ENCODE measurements around the gene CRADD. TPM values are rescaled to one million over a fixed set of nuclear protein-coding genes. Genes with fewer than 3 reads are reported as not detected.

The CRADD gene
- total RNA-seq, 2 experiments from 2014 or later, result 5.8 to 9.2 TPM

DNA sequence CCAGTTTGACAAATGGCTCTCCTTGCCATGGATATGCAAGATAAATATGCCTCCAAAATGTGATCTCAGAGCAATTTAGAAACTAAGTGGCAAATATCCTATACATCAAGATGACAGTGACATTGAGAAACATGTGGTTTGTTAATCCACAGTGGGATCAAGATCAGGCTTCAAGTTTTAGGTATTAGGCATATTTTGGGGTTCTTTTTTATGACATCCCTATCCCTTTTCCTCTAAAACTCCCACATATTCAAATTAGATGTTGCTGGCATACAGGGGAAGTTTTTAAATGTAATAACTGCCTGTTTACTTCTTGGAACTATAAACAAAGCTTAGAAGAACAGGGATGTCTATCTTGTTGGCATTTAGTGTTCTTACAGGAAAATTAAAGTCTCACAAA, 179.4 kb downstream of the CRADD start:
- intact Hi-C loops (cut with DNase I, micrococcal nuclease), result no loop called here
- Histone ChIP-seq H3K36me3 (ENCODE audit: insufficient read depth, low read length) (no peaks in the 10 kb centered on the region), H3K9me3 (ENCODE audit: control insufficient read depth in 1 of 2, insufficient read depth in 1 of 2, low read length in 2 of 2) (no peaks in the 10 kb centered on the region), H3K27ac (ENCODE audit: low read depth in 1 of 2, low read length in 2 of 2) (no peak overlapping the region), H3K27me3 (ENCODE audit: control insufficient read depth in 1 of 2, insufficient read depth in 2 of 2, low read length in 2 of 2) (no peaks in the 10 kb centered on the region), H3K4me1 (ENCODE audit: insufficient read depth, low read length) (no peaks in the 10 kb centered on the region), H3K4me3 (ENCODE audit: low read length) (no peak overlapping the region)
- H3K36me3 Mint-ChIP-seq (ENCODE audit: low read depth), result peaks cover 24% of the 10 kb centered on the region
- ATAC-seq (ENCODE audit: poor library complexity) (no peak), DNase-seq (no peak)
- no peaks in the 10 kb centered on the region for H3K27me3 Mint-ChIP-seq
- no peaks in the 10 kb centered on the region for H3K9me3 Mint-ChIP-seq
- no peak overlapping the region for H3K4me3 Mint-ChIP-seq
- peaks cover 1% of the 10 kb centered on the region for H3K4me1 Mint-ChIP-seq (ENCODE audit: low read depth)
- H3K27ac Mint-ChIP-seq, result no peak overlapping the region
- TF ChIP-seq, protein P1, sequence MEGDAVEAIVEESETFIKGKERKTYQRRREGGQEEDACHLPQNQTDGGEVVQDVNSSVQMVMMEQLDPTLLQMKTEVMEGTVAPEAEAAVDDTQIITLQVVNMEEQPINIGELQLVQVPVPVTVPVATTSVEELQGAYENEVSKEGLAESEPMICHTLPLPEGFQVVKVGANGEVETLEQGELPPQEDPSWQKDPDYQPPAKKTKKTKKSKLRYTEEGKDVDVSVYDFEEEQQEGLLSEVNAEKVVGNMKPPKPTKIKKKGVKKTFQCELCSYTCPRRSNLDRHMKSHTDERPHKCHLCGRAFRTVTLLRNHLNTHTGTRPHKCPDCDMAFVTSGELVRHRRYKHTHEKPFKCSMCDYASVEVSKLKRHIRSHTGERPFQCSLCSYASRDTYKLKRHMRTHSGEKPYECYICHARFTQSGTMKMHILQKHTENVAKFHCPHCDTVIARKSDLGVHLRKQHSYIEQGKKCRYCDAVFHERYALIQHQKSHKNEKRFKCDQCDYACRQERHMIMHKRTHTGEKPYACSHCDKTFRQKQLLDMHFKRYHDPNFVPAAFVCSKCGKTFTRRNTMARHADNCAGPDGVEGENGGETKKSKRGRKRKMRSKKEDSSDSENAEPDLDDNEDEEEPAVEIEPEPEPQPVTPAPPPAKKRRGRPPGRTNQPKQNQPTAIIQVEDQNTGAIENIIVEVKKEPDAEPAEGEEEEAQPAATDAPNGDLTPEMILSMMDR (IDR thresholded peaks at IDR 0.05), result no peak
- POLR2A ChIA-PET, result no interaction called here
- CTCF ChIA-PET, result no interaction called here

DNA sequence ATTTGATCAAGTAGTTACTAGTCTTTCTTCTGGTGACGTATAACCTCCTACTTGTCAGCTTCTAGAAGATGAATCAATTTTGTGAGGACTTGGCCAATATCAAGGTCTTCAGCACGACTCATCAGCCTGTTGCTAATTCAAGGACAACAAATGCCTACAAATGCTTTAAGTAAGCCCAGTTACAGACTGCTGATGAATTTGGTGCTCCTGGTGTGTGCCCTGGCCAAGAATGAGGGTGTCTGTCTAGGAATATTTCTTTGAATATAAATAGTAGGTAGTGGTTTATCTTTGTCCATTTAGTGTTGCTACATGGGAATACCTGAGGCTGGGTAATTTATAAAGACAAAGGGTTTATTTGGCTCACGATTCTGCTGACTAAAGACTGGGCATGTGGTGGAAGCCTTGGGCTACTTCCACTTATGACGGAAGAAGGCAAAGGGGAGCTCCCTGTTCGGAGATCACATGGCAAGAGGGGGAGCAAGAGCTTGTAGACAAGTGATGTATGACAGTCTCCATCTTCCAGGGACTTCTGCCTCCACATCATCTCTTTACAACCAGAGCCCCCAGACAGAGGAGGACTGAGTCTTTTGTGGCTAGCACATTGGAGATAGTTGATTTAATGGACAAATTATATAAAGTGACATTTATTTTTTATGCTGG, 180.2 kb downstream of the CRADD start:
- intact Hi-C loops (cut with DNase I, micrococcal nuclease), result no loop called here
- Mint-ChIP-seq H3K9me3 (no peaks in the 10 kb centered on the region), H3K27ac (no peak overlapping the region), H3K4me1 (ENCODE audit: low read depth) (no peaks in the 10 kb centered on the region), H3K36me3 (ENCODE audit: low read depth) (peaks cover 25% of the 10 kb centered on the region), H3K4me3 (no peak overlapping the region), H3K27me3 (no peaks in the 10 kb centered on the region)
- ChIA-PET POLR2A (no interaction called here), CTCF (no interaction called here)
- ATAC-seq (ENCODE audit: poor library complexity), result no peak
- no peaks in the 10 kb centered on the region for H3K36me3 ChIP-seq (ENCODE audit: insufficient read depth, low read length)
- no peak overlapping the region for H3K27ac ChIP-seq (ENCODE audit: low read depth in 1 of 2, low read length in 2 of 2)
- TF ChIP-seq, protein P1 (IDR thresholded peaks at IDR 0.05), result no peak
- H3K4me3 ChIP-seq (ENCODE audit: low read length), result no peak overlapping the region
- no peaks in the 10 kb centered on the region for H3K4me1 ChIP-seq (ENCODE audit: insufficient read depth, low read length)
- no peaks in the 10 kb centered on the region for H3K27me3 ChIP-seq (ENCODE audit: control insufficient read depth in 1 of 2, insufficient read depth in 2 of 2, low read length in 2 of 2)
- no peaks in the 10 kb centered on the region for H3K9me3 ChIP-seq (ENCODE audit: control insufficient read depth in 1 of 2, insufficient read depth in 1 of 2, low read length in 2 of 2)
- no peak for DNase-seq

DNA sequence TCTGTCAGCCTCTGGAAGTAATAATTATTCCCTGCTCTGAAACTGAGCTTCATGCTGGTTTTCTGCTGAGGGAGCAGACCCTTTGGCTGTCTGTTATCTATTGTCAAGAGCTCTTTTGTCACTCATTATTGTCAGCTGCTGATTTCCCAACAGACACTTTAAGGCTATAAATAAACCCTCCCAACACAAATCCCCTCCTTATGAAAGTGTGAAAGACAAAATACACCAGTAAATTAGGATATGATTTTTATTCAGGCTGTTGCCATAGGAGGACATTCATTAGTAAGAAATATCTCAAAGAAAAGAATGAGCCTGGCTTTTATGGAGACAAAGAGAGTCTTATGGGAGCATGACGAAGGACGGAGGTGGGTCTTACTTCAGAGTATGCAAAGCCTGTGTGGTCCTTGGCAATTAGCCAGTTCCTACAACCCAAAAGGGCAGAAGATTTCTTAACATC, 180.8 kb downstream of the CRADD start:
- ChIA-PET CTCF (no interaction called here), POLR2A (no interaction called here)
- Histone ChIP-seq H3K4me1 (ENCODE audit: insufficient read depth, low read length) (no peaks in the 10 kb centered on the region), H3K27ac (ENCODE audit: low read depth in 1 of 2, low read length in 2 of 2) (no peak overlapping the region), H3K9me3 (ENCODE audit: control insufficient read depth in 1 of 2, insufficient read depth in 1 of 2, low read length in 2 of 2) (no peaks in the 10 kb centered on the region), H3K27me3 (ENCODE audit: control insufficient read depth in 1 of 2, insufficient read depth in 2 of 2, low read length in 2 of 2) (no peaks in the 10 kb centered on the region), H3K36me3 (ENCODE audit: insufficient read depth, low read length) (no peaks in the 10 kb centered on the region), H3K4me3 (ENCODE audit: low read length) (no peak overlapping the region)
- intact Hi-C loops (cut with DNase I, micrococcal nuclease), result no loop called here
- ATAC-seq (ENCODE audit: poor library complexity) (no peak), DNase-seq (no peak)
- no peak overlapping the region for H3K27ac Mint-ChIP-seq
- H3K36me3 Mint-ChIP-seq (ENCODE audit: low read depth), result peaks cover 27% of the 10 kb centered on the region
- H3K27me3 Mint-ChIP-seq, result no peaks in the 10 kb centered on the region
- no peak overlapping the region for H3K4me3 Mint-ChIP-seq
- TF ChIP-seq, protein P1 (IDR thresholded peaks at IDR 0.05), result no peak
- H3K4me1 Mint-ChIP-seq (ENCODE audit: low read depth), result no peaks in the 10 kb centered on the region
- no peaks in the 10 kb centered on the region for H3K9me3 Mint-ChIP-seq

All from CD4-positive, alpha-beta T cell (primary cell).